Lower leg skin (tissue), 3 donors: ENCODE data around the gene MCM9.

Experiments used
- CTCF ChIP-seq, 3 donors: fragments of 450-650 bp; IDR thresholded peaks; one replicate each; pipeline ENCODE4 v1.5.1; 2016; ENCODE audit warnings: antibody characterized with exemption in 3 of 3, mild to moderate bottlenecking in 3 of 3, moderate library complexity in 2 of 3
- POLR2A ChIP-seq, 2 donors: fragments of 450-650 bp; IDR thresholded peaks; one replicate each; pipeline ENCODE4 v1.6.1; 2016 to 2017; ENCODE audit warnings: antibody characterized with exemption in 2 of 2, mild to moderate bottlenecking in 1 of 2, moderate library complexity in 1 of 2

GRCh38 chr6:118869894-118870589, 64.9 kb downstream of the MCM9 start:
- no peak for TF ChIP-seq CTCF (IDR thresholded peaks at IDR 0.05)
- TF ChIP-seq POLR2A (IDR thresholded peaks at IDR 0.05), result no peak
